HG02938 (cell line): Measurements from ENCODE around the gene RPL18A.

Source experiments
- ATAC-seq: cut with Tn5 transposase; IDR thresholded peaks from one replicate; pipeline ENCODE4 v1.9.1; 2021; ENCODE audit warnings: mild to moderate bottlenecking, moderate library complexity; ENCODE audit not compliant: unreplicated experiment

RPL18A gene

DNA sequence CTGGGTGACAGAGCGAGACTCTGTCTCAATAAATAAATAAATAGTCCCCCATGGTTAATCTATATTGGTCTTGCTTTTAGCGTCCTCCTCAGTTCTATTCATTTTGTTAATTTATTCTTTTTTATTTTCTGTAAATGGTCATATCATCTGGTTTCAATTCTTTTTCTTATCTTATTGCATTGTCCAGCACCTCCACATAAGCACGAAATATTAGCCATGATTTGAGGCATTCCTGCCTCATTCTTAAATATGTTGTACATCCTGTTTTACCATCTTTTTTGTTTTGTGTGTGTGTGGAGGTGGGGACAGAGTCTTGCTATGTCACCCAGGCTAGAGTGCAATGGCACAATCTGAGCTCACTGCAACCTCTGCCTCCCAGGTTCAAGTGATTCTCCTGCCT lies 48.5 kb downstream of the RPL18A start:
- no peak for ATAC-seq

DNA sequence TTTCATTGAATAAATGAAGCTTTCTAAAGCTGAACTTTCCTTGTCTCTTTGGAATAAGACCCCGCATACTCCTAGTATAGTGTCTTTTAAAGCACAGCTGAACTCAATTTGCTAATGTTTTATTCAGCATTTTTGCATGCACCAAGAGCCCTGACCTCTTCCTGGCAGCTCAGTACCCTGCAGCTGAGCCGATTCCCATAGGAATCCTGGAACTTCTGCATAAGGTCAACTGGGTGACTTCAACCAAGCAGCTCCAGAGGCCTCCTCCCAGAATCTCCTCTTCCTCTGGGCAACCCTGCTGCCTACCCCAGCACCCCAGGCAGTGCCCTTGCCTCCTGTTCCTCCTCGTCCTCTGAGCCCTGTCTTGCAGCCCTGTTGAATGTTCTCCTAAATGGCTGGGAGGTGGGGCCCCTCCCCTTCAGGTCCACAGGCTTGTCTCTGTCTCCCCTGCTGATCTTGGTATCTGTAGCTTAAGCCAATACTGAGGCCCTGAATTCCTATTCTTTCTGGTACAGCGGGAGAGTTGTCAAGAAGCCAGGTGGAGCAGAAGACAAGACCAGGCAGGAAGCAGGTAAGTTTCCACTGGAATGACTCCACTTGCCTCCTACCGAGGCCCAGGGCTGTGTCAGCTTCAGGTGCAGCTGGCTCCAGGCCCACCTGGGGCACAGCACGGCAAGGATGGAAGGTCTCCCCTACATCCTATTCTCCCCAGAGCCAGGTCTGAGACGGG lies 49.5 kb downstream of the RPL18A start:
- no peak for ATAC-seq

DNA sequence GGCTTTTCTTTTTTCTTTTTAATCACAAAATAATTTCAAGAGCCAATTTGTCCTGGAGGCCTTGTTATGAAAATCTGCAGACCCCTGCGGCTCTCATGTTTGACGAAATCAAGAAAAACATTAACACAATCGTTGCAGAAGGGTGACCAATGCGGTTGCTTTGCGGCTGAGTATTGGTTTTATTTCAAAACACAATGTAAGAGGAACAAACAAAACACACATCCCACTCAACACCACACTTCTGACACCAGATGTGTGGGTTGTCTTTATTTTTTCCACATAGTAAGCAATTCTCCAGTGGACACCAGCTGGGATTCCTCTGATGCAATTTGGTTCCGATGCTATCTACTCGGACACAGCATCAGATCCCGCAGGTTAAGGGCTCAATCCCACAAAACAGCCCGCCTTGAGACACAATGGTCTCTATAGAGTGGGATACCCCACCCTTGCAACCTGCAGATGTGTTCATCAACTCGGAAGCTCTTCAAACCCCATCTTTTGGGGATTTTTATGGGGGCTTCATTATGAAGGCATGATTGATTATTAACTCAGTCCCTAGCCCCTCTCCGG lies 51.2 kb downstream of the RPL18A start:
- no peak for ATAC-seq
